ENCODE measurements around the gene BCL7A. TPM values are rescaled to one million over a fixed set of nuclear protein-coding genes. Genes with fewer than 3 reads are reported as not detected.
"Not testable (repeated sequence)": the region's sequence is repeated elsewhere in the genome, so short reads cannot be mapped to it uniquely, and the experiment has no call there.

Gene BCL7A
- total RNA-seq, 1 donor: 4.7 TPM

DNA sequence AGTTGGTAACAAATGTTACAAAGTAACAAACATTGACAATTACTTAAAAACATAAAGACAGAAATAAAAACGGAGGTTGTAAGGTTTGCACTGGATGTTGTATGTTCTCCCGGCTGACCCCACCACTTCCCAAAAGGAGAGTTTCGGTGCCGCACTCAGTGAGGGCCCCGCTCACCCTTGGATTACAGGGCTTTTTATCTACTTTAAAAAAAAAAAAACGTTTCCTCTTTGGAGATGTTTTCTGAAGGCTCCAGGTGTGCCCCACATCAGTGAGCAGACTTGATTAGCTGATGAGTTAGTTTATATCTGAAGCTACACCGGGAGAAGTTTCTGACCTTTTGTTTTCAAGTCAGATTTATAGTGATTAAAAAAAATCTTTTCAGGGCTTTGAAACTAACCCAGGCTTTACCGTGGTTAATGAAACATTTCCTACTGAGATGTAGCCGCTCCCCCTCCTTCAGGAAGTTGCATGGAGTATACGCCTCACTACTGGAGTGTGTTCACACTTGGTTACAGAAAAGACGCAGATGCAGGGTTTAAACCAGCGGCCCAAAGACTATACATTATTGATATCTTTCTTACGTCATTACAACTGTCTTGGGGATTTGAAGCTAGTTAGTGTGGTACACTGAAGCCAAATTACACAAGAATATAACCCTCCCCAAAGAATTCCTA lies 38.0 kb upstream of the BCL7A start:
- Histone ChIP-seq H3K4me1 (ENCODE audit: insufficient read depth, low read length) (no peaks in the 10 kb centered on the region), H3K79me2 (ENCODE audit: insufficient read depth, low read length) (no peaks in the 10 kb centered on the region), H3K9me3 (ENCODE audit: low read depth, low read length) (no peaks in the 10 kb centered on the region), H3K27ac (ENCODE audit: low read depth, low read length) (no peak overlapping the region), H3K4me2 (ENCODE audit: insufficient read depth, low read length) (no peak overlapping the region), H3K4me3 (ENCODE audit: insufficient read depth, low read length) (no peak overlapping the region), H3K27me3 (ENCODE audit: insufficient read depth, low read length) (no peaks in the 10 kb centered on the region), H4K20me1 (ENCODE audit: insufficient read depth, low read length) (no peaks in the 10 kb centered on the region), H2AFZ (ENCODE audit: low read length) (no peak overlapping the region), H3K36me3 (ENCODE audit: insufficient read depth, low read length) (no peaks in the 10 kb centered on the region)
- DNase-seq (ENCODE audit: insufficient read length, low spot score, missing footprints): no peak
- TF ChIP-seq, protein P1, sequence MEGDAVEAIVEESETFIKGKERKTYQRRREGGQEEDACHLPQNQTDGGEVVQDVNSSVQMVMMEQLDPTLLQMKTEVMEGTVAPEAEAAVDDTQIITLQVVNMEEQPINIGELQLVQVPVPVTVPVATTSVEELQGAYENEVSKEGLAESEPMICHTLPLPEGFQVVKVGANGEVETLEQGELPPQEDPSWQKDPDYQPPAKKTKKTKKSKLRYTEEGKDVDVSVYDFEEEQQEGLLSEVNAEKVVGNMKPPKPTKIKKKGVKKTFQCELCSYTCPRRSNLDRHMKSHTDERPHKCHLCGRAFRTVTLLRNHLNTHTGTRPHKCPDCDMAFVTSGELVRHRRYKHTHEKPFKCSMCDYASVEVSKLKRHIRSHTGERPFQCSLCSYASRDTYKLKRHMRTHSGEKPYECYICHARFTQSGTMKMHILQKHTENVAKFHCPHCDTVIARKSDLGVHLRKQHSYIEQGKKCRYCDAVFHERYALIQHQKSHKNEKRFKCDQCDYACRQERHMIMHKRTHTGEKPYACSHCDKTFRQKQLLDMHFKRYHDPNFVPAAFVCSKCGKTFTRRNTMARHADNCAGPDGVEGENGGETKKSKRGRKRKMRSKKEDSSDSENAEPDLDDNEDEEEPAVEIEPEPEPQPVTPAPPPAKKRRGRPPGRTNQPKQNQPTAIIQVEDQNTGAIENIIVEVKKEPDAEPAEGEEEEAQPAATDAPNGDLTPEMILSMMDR (IDR thresholded peaks at IDR 0.05; ENCODE audit: extremely low read depth, low read depth, low read length): no peak

DNA sequence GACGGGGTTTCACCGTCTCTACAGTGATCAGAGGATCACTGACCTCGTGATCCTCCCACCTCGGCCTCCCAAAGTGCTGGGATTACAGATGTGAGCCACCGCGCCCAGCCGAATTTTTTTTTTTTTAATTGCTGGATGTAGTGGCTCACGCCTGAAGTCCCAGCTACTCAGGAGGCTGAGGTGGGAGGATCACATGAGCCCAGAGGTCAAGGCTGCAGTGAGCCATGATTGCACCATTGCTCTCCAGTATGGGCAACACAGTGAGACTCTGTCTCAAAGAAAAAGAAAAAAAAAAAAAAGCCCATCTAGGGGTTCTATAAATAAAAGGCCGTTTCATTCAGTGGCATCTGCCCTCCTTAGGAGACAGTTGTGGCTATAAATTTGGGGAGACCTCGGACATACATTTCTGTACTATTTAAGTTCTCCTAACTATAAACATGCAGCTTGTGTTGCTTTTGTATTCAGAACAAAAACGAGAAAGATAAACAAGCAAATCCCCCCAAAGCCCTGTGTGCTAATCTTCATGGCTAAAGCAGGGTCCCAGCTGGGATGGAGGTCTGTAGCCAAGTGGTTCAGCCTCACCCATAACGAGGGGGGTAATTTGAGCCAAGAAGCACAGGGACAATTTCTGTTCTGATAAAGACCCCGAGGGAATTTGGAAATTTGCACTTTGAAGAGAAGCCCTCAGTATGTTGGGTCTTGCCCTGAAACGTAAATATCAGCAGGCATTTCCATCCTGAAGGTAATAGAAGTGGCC lies 35.0 kb upstream of the BCL7A start:
- no peaks in the 10 kb centered on the region for H3K79me2 ChIP-seq (ENCODE audit: insufficient read depth, low read length)
- no peaks in the 10 kb centered on the region for H3K27me3 ChIP-seq (ENCODE audit: insufficient read depth, low read length)
- H3K27ac ChIP-seq (ENCODE audit: low read depth, low read length): no peak overlapping the region
- peaks cover 10% of the 10 kb centered on the region for H3K4me1 ChIP-seq (ENCODE audit: insufficient read depth, low read length)
- no peaks in the 10 kb centered on the region for H3K9me3 ChIP-seq (ENCODE audit: low read depth, low read length)
- no peaks in the 10 kb centered on the region for H3K36me3 ChIP-seq (ENCODE audit: insufficient read depth, low read length)
- H3K4me3 ChIP-seq (ENCODE audit: insufficient read depth, low read length): no peak overlapping the region
- H4K20me1 ChIP-seq (ENCODE audit: insufficient read depth, low read length): no peaks in the 10 kb centered on the region
- H3K4me2 ChIP-seq (ENCODE audit: insufficient read depth, low read length): no peak overlapping the region
- no peak overlapping the region for H2AFZ ChIP-seq (ENCODE audit: low read length)
- no peak for DNase-seq (ENCODE audit: insufficient read length, low spot score, missing footprints)
- TF ChIP-seq, protein P1 (IDR thresholded peaks at IDR 0.05; ENCODE audit: extremely low read depth, low read depth, low read length): no peak

DNA sequence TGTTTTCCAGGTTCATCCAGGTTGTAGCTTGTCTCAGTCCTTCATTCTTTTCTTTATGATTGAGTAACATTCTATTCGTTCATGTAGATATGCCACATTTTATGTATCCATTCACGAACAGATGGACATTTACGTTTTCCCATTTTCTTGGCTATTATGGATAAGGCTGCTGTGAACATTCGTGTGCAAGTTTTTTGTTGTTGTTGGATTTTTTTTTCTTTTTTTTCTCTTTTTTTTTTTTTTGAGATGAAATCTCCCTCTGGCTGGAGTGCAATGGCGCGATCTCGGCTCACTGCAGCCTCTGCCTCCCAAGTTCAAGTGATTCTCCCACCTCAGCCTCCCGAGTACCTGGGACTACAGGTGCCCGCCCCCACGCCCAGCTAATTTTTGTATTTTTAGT lies 33.2 kb upstream of the BCL7A start:
- H3K4me3 ChIP-seq (ENCODE audit: insufficient read depth, low read length); H3K27ac ChIP-seq (ENCODE audit: low read depth, low read length); H3K79me2 ChIP-seq (ENCODE audit: insufficient read depth, low read length); DNase-seq (ENCODE audit: insufficient read length, low spot score, missing footprints); H3K9me3 ChIP-seq (ENCODE audit: low read depth, low read length); H3K4me2 ChIP-seq (ENCODE audit: insufficient read depth, low read length); H4K20me1 ChIP-seq (ENCODE audit: insufficient read depth, low read length); H3K36me3 ChIP-seq (ENCODE audit: insufficient read depth, low read length); H2AFZ ChIP-seq (ENCODE audit: low read length); H3K27me3 ChIP-seq (ENCODE audit: insufficient read depth, low read length): not testable (repeated sequence)
- peaks cover 17% of the 10 kb centered on the region for H3K4me1 ChIP-seq (ENCODE audit: insufficient read depth, low read length)

DNA sequence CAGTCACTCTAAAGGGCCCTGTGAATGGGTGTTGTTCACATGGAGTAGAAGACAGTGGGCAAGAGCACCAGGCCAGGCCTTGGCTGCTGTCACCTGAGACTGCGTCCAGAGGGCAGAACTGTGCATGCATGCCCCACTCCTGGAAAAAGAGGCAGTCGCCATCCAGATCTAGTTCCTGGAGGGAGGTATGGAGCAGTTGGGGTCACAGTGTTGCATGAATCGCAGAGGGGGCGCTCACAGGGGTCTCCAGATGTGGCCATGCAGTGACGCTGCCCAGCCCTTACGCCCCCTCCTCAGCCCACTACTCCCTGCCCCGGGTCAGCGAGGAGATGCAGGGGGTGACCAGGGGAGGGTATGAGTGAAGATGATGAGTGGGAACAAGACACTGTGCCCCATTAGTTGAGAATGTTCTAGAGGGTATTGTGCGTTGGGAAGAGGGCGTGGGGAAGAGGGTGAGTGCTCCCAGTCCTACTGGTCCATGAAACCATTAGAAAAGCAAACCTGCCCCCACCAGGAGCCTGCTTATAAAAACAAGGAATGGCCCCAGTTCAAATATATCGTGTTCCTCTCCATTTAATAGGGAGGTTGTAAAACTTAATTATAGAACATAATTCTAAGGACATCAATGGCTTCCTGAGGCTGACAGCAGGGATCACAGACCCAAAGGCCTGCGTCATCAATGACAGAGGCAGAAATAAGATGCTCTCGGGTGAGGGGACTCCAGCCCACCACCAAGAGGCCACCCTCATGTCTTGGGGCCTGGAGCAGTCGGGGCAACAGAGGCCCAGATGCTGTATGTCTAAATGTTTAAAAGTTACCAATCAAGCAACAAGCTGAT lies 32.2 kb upstream of the BCL7A start:
- no peak overlapping the region for H3K27ac ChIP-seq (ENCODE audit: low read depth, low read length)
- TF ChIP-seq, protein P1 (IDR thresholded peaks at IDR 0.05; ENCODE audit: extremely low read depth, low read depth, low read length): no peak
- no peak overlapping the region for H3K4me3 ChIP-seq (ENCODE audit: insufficient read depth, low read length)
- H4K20me1 ChIP-seq (ENCODE audit: insufficient read depth, low read length): no peaks in the 10 kb centered on the region
- no peak overlapping the region for H3K4me2 ChIP-seq (ENCODE audit: insufficient read depth, low read length)
- no peaks in the 10 kb centered on the region for H3K79me2 ChIP-seq (ENCODE audit: insufficient read depth, low read length)
- peaks cover 17% of the 10 kb centered on the region for H3K4me1 ChIP-seq (ENCODE audit: insufficient read depth, low read length)
- H3K9me3 ChIP-seq (ENCODE audit: low read depth, low read length): no peaks in the 10 kb centered on the region
- DNase-seq (ENCODE audit: insufficient read length, low spot score, missing footprints): no peak
- no peaks in the 10 kb centered on the region for H3K36me3 ChIP-seq (ENCODE audit: insufficient read depth, low read length)
- H3K27me3 ChIP-seq (ENCODE audit: insufficient read depth, low read length): no peaks in the 10 kb centered on the region
- no peak overlapping the region for H2AFZ ChIP-seq (ENCODE audit: low read length)
